MM.1S (cell line): ENCODE data around the gene KIAA1328.

Experiments used
- DNase-seq: peaks from one replicate; pipeline ENCODE4 v3.0.0-alpha.2; 2015
- H2AFZ ChIP-seq: fragments of 300-600 bp; sonication (generic); 2 replicates; pipeline ENCODE4 v1.6.0; 2016; ENCODE audit warnings: antibody characterized with exemption, low read length
- H3F3A ChIP-seq: fragments of 300-600 bp; sonication (generic); 2 replicates; pipeline ENCODE4 v1.6.1; 2016; ENCODE audit warnings: mild to moderate bottlenecking, antibody characterized with exemption, low read length, moderate library complexity, mixed read lengths; ENCODE audit not compliant: insufficient read depth
- H3K27ac ChIP-seq: fragments of 300-600 bp; sonication (generic); 2 replicates; pipeline ENCODE4 v1.5.1; 2016; ENCODE audit warnings: mild to moderate bottlenecking, low read length
- H3K27me3 ChIP-seq: fragments of 300-600 bp; sonication (generic); replicated peaks from 2 replicates; pipeline ENCODE4 v1.6.0; 2016; ENCODE audit warnings: low read length; ENCODE audit not compliant: insufficient read depth
- H3K36me3 ChIP-seq: fragments of 300-600 bp; sonication (generic); replicated peaks from 2 replicates; pipeline ENCODE4 v1.6.1; 2016; ENCODE audit warnings: mild to moderate bottlenecking, low read length, mixed read lengths; ENCODE audit not compliant: insufficient read depth
- H3K4me1 ChIP-seq: fragments of 300-600 bp; sonication (generic); 2 replicates; pipeline ENCODE4 v1.6.1; 2016; ENCODE audit warnings: low read length, mixed read lengths
- H3K4me2 ChIP-seq: fragments of 300-600 bp; sonication (generic); 2 replicates; pipeline ENCODE4 v1.6.0; 2016; ENCODE audit warnings: low read depth, low read length
- H3K4me3 ChIP-seq: fragments of 300-600 bp; sonication (generic); 2 replicates; pipeline ENCODE4 v1.5.1; 2016; ENCODE audit warnings: low read length, mixed read lengths
- H3K79me2 ChIP-seq: fragments of 300-600 bp; sonication (generic); 2 replicates; pipeline ENCODE4 v1.6.1; 2016; ENCODE audit warnings: mixed run types, low read length, mixed read lengths
- H3K9ac ChIP-seq: fragments of 300-600 bp; sonication (generic); 2 replicates; pipeline ENCODE4 v1.6.1; 2016; ENCODE audit warnings: low read length, mixed read lengths
- H3K9me2 ChIP-seq: fragments of 300-600 bp; sonication (generic); replicated peaks from 2 replicates; pipeline ENCODE4 v1.6.1; 2016; ENCODE audit warnings: mild to moderate bottlenecking, low read length, mixed read lengths; ENCODE audit not compliant: insufficient read depth
- H3K9me3 ChIP-seq: fragments of 300-600 bp; sonication (generic); replicated peaks from 2 replicates; pipeline ENCODE4 v1.6.1; 2016; ENCODE audit warnings: mild to moderate bottlenecking, low read length, mixed read lengths; ENCODE audit not compliant: insufficient read depth
- H4K20me1 ChIP-seq: fragments of 300-600 bp; sonication (generic); 2 replicates; pipeline ENCODE4 v1.6.1; 2016; ENCODE audit warnings: mild to moderate bottlenecking, low read length, moderate library complexity, mixed read lengths; ENCODE audit not compliant: insufficient read depth
- CTCF ChIP-seq: fragments of 300-600 bp; sonication (generic); IDR thresholded peaks from 2 replicates; pipeline ENCODE4 v1.5.1; 2016; ENCODE audit warnings: antibody characterized with exemption, low read length, mixed read lengths
- EZH2 ChIP-seq: fragments of 300-600 bp; sonication (generic); optimal IDR thresholded peaks from 2 replicates; pipeline ENCODE3; 2017; ENCODE audit warnings: low read depth, mild to moderate bottlenecking, antibody characterized with exemption, low read length, mixed read lengths
- EZH2phosphoT487 ChIP-seq: fragments of 300-600 bp; sonication (generic); IDR thresholded peaks from 2 replicates; pipeline ENCODE4 v1.6.1; 2018; ENCODE audit warnings: antibody characterized with exemption, low read length

The KIAA1328 gene

GRCh38 chr18:37139876-37140275 lies 310.9 kb downstream of the KIAA1328 start:
- TF ChIP-seq EZH2phosphoT487 = no peak
- no peak for TF ChIP-seq CTCF
- no peak for TF ChIP-seq EZH2
- Histone ChIP-seq H2AFZ (no peak overlapping the region), H3K9me3 (no peaks in the 10 kb centered on the region), H3F3A (no peaks in the 10 kb centered on the region), H3K27ac (no peak overlapping the region), H3K27me3 (no peaks in the 10 kb centered on the region), H3K79me2 (no peaks in the 10 kb centered on the region), H4K20me1 (no peaks in the 10 kb centered on the region), H3K9ac (no peak overlapping the region), H3K36me3 (no peaks in the 10 kb centered on the region), H3K4me1 (no peaks in the 10 kb centered on the region), H3K4me2 (no peak overlapping the region), H3K4me3 (no peak overlapping the region), H3K9me2 (no peaks in the 10 kb centered on the region)
- no peak for DNase-seq

GRCh38 chr18:37144921-37145320 lies 316.0 kb downstream of the KIAA1328 start:
- no peaks in the 10 kb centered on the region for H3K9me3 ChIP-seq
- no peak overlapping the region for H3K27ac ChIP-seq
- H3K4me2 ChIP-seq = no peak overlapping the region
- no peaks in the 10 kb centered on the region for H3K4me1 ChIP-seq
- H3K4me3 ChIP-seq = no peak overlapping the region
- no peak overlapping the region for H3K9ac ChIP-seq
- no peak for DNase-seq
- TF ChIP-seq CTCF = no peak
- no peak for TF ChIP-seq EZH2phosphoT487
- no peak for TF ChIP-seq EZH2
- H4K20me1 ChIP-seq = no peaks in the 10 kb centered on the region
- no peaks in the 10 kb centered on the region for H3K27me3 ChIP-seq
- H3K9me2 ChIP-seq = no peaks in the 10 kb centered on the region
- H2AFZ ChIP-seq = no peak overlapping the region
- H3K36me3 ChIP-seq = no peaks in the 10 kb centered on the region
- no peaks in the 10 kb centered on the region for H3F3A ChIP-seq
- H3K79me2 ChIP-seq = no peaks in the 10 kb centered on the region

GRCh38 chr18:37156330-37156942 lies 327.5 kb downstream of the KIAA1328 start:
- H3K27me3 ChIP-seq = no peaks in the 10 kb centered on the region
- H3F3A ChIP-seq = no peaks in the 10 kb centered on the region
- H3K27ac ChIP-seq = no peak overlapping the region
- H3K79me2 ChIP-seq = no peaks in the 10 kb centered on the region
- no peaks in the 10 kb centered on the region for H3K9me2 ChIP-seq
- no peaks in the 10 kb centered on the region for H3K4me1 ChIP-seq
- no peaks in the 10 kb centered on the region for H3K36me3 ChIP-seq
- H3K4me3 ChIP-seq = no peak overlapping the region
- no peaks in the 10 kb centered on the region for H4K20me1 ChIP-seq
- no peak overlapping the region for H3K4me2 ChIP-seq
- H3K9me3 ChIP-seq = no peaks in the 10 kb centered on the region
- TF ChIP-seq EZH2 = no peak
- TF ChIP-seq CTCF = no peak
- TF ChIP-seq EZH2phosphoT487 = no peak
- no peak for DNase-seq
- H2AFZ ChIP-seq = no peak overlapping the region
- H3K9ac ChIP-seq = no peak overlapping the region
